Fibroblast of pulmonary artery (primary cell): ENCODE measurements around the gene DNAL4.

Experiments
- DNase-seq: peaks from one replicate; pipeline ENCODE4 v3.0.0-alpha.2; 2010; ENCODE audit warnings: low read depth
- H3K4me3 ChIP-seq: replicated peaks from 2 replicates; pipeline ENCODE4 v1.5.1; 2011; ENCODE audit warnings: low read depth, mild to moderate bottlenecking, control low read depth, low read length, moderate library complexity
- TF ChIP-seq, protein P1 (sequence below): IDR thresholded peaks from 2 replicates; pipeline ENCODE4 v1.5.1; 2011; ENCODE audit warnings: mild to moderate bottlenecking, control low read depth, low read length, inconsistent platforms; ENCODE audit errors: missing control alignments

Gene DNAL4

DNA sequence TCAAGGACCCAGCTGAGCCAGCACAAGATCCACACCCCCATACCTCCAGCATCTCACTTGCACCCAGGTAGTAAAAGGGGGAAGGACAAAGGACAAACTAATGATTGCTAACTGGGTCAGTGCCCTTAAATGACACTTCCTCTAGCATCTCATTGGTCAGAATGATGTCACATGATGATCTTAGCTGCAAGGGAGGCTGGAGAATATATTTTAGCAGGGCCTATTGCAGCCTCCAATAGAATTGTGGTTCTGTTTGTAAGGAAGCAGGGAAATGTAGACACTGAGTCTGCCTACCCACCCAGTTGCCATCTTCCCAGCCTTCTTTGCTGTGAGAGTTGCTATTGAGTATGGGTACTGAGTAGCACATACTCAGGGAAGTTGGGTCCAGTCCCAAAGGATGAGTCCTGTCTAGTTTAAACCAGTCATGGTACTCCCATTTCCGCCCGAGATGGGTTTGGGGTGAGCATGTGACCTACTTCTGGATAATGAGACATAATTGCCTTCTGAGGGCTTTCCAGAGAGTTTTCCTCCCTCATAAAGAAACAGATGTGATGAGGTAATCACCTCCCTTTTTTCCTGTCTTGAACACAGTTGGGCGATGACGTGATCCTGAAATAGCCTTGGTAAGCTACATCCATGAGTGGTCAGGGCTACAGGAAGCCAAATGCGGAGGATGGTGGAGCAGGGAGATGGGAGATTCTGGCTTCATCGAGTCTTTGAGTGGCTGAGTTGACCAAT lies 5.5 kb upstream of the DNAL4 start:
- TF ChIP-seq, protein P1, sequence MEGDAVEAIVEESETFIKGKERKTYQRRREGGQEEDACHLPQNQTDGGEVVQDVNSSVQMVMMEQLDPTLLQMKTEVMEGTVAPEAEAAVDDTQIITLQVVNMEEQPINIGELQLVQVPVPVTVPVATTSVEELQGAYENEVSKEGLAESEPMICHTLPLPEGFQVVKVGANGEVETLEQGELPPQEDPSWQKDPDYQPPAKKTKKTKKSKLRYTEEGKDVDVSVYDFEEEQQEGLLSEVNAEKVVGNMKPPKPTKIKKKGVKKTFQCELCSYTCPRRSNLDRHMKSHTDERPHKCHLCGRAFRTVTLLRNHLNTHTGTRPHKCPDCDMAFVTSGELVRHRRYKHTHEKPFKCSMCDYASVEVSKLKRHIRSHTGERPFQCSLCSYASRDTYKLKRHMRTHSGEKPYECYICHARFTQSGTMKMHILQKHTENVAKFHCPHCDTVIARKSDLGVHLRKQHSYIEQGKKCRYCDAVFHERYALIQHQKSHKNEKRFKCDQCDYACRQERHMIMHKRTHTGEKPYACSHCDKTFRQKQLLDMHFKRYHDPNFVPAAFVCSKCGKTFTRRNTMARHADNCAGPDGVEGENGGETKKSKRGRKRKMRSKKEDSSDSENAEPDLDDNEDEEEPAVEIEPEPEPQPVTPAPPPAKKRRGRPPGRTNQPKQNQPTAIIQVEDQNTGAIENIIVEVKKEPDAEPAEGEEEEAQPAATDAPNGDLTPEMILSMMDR: no peak
- H3K4me3 ChIP-seq: no peak overlapping the region
- peak; percentile 95 for DNase-seq

DNA sequence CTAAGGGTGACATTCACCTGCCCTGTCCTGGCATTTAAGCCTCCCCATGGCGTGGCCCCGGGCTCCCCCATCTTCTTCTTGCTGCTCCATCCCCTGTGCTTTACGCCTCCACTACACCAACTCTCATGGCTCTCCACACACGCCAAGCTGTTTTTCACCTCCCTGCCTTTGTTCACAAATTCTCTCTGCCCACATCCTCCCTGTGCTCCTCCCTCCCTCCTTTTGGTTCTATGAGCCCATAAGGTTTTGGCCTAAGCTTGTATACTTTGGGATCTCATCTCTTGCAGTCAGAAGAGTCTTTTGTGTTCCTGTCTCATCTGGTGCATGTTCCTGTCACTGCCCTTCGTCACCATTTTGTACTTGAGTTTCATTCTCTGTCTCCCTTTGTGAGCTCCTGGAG lies 4.6 kb upstream of the DNAL4 start:
- no peak for DNase-seq
- H3K4me3 ChIP-seq: no peak overlapping the region
- TF ChIP-seq, protein P1: no peak

DNA sequence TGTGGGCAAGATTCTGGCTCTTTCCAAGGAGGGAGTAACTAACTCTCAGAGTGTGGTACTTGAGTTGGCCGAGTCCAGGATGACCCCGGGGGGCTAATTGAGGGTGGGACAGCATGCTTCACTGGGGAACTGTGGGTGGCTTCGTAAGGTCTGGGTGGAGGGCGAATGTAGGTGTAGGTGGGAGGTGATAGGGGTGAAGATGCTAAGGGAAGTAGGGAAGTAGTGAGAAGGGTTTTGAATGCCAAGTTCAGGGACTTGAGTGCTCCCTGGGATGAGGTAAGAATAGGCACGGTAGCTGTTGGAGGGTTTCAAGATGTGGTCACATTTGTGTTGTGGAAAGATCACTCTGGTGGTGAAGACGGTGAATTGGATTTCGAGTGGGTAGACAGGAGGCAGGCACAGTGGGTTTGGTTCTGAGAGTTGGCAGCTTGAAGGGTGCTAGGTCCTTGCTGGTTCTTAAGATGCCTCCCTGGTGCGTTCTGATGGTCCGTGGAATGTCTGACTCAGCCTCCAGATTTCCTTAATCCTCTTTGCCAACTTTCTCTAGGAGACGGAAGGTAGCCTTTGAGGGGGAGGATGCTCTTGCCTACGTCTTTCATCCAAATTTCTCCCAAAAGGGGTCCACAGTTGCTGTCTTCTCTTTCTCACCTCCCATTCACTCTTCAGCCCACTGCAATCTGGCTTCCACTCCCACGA lies 2.5 kb upstream of the DNAL4 start:
- peak; percentile 64 for DNase-seq

DNA sequence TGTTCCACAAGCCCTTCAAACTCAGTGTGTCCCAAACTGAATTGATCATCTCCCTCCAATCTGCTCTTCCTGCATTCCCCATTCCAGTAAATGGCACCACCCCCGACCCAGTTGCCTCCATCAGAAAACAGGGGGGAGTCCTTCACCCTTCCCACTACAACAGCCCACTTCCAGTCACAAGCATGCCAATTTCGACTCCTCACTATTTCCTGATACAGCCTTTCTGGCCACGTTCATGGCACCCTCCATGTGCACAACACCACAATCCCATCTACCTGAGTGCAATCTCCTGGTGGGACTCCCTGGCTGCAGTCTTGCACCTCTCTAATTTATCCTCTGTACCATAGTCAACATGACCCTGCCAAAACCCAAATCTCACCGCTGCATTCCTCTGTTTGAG lies 1.6 kb upstream of the DNAL4 start:
- H3K4me3 ChIP-seq: no peak overlapping the region
- TF ChIP-seq, protein P1: no peak
- no peak for DNase-seq

More for the DNA sequence above, 2.5 kb upstream of the DNAL4 start:
- TF ChIP-seq, protein P1: no peak
- H3K4me3 ChIP-seq: no peak overlapping the region

DNA sequence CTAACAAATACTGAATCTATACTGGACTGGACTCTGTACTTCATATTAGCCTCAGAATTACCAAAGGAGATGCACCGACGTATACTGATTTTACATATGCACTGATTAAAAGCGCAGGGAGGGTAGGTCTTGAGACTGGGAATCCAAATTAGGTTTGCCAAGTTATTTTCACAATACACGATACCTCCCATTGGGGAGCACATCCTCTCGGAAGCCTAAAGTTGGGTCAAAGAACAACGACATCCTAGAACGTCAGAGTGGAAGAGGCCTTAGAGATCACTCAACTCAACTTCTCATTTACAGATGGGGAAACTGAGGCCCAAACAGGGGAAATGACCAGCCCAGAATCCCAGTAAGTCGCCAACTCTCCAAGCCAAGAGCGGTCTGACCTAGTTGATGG lies 626 bp downstream of the DNAL4 start:
- TF ChIP-seq, protein P1: no peak
- H3K4me3 ChIP-seq: peak overlapping the region; percentile 90
- DNase-seq: peak; percentile 6

DNA sequence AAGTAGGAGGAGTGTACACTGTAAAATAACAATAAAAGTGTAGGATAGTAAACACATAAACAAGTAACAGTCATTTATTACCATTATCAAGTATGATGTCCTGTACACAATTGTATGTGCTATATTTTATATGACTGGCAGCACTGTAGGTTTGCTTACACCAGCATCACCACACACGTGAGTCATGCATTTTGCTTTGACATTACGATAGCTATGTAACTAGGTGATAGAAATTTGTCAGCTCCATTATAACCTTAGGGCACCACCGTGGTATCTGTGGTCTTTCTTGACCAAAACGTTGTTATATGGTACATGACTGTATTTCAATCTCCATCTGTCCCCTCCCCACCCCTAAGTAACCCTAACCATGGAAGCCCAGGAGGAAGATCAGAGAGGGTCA lies 1.1 kb downstream of the DNAL4 start:
- TF ChIP-seq, protein P1: no peak
- DNase-seq: no peak
- peak overlapping the region; percentile 90 for H3K4me3 ChIP-seq
